Breast epithelium (tissue), 4 donors: ENCODE data around the gene ZNRF2. TPM values are rescaled to one million over a fixed set of nuclear protein-coding genes. Genes with fewer than 3 reads are reported as not detected.

ENCODE experiments used
- DNase-seq, 2 donors: peaks; one replicate each; pipeline ENCODE4 v3.0.0-alpha.2; 2019; ENCODE audit warnings: low spot score in 2 of 2
- H3K27ac ChIP-seq, 2 donors: fragments of 200-600 bp; sonication (generic) in 1 of 2; one replicate each; pipeline ENCODE4 v1.5.1; 2016 to 2019; ENCODE audit warnings: mild to moderate bottlenecking in 1 of 2
- H3K27me3 ChIP-seq, 2 donors: fragments of 200-600 bp; sonication (generic) in 1 of 2; one replicate each; pipeline versions ENCODE4 v1.5.1 to v1.6.0; 2017 to 2019; ENCODE audit warnings: control low read depth in 1 of 2, mild to moderate bottlenecking in 1 of 2
- H3K36me3 ChIP-seq: fragments of 200-600 bp; one replicate; pipeline ENCODE4 v1.5.1; 2019
- H3K4me1 ChIP-seq, 2 donors: fragments of 200-600 bp; sonication (generic); one replicate each; pipeline ENCODE4 v1.5.1; 2016 to 2019; ENCODE audit warnings: control low read depth in 1 of 2
- H3K4me3 ChIP-seq, 3 donors: fragments of 200-600 bp; sonication (generic); 1 replicate in 2 of 3; 2 replicates in 1 of 3; pipeline ENCODE4 v1.5.1; 2016 to 2019; ENCODE audit warnings: mild to moderate bottlenecking in 3 of 3, moderate library complexity in 2 of 3
- H3K9me3 ChIP-seq, 2 donors: fragments of 200-600 bp; sonication (generic) in 1 of 2; one replicate each; pipeline ENCODE4 v1.5.1; 2016 to 2019; ENCODE audit warnings: control low read depth in 1 of 2
- CTCF ChIP-seq, 3 donors: fragments of 450-650 bp; IDR thresholded peaks; one replicate each; pipeline ENCODE4 v1.5.1; 2016 to 2017; ENCODE audit warnings: antibody characterized with exemption in 3 of 3, mild to moderate bottlenecking in 3 of 3, moderate library complexity in 3 of 3
- POLR2A ChIP-seq: fragments of 450-650 bp; IDR thresholded peaks from one replicate; pipeline ENCODE4 v1.6.1; 2016; ENCODE audit warnings: antibody characterized with exemption, mild to moderate bottlenecking, moderate library complexity
- POLR2AphosphoS5 ChIP-seq, 3 donors: sonication (generic); formaldehyde crosslinking; IDR thresholded peaks; one replicate each; pipeline ENCODE4 v1.6.1; 2017; ENCODE audit warnings: antibody characterized with exemption in 3 of 3
- intact Hi-C: fragments of 100-400 bp; cut with DNase I; formaldehyde crosslinking; loops from one replicate; pipeline ENCODE4 v1.15.1; 2023; ENCODE audit warnings: low total_unique reads
- total RNA-seq, 3 donors: library from RNA; depleted of rRNA; stranded (reverse); fragments of >200 nt; gene quantifications; one replicate each; pipeline ENCODE4 v1.1.0, GENCODE V29; 2016

Gene ZNRF2
- total RNA-seq, 3 donors from 2014 or later = 18.9 to 56.8 (median 30.5) TPM

- TF ChIP-seq CTCF (IDR thresholded peaks at IDR 0.05) = no peak
- no peak for TF ChIP-seq POLR2A
- no peak for TF ChIP-seq POLR2AphosphoS5 (IDR thresholded peaks at IDR 0.05)
- DNase-seq = no peak
- intact Hi-C loops = no loop called here
- Histone ChIP-seq H3K9me3 (no peaks in the 10 kb centered on the region), H3K4me3 (no peak overlapping the region), H3K27me3 (no peaks in the 10 kb centered on the region), H3K27ac (no peak overlapping the region), H3K4me1 (no peaks in the 10 kb centered on the region), H3K36me3 (no peaks in the 10 kb centered on the region)
These were observed 29.4 kb downstream of the ZNRF2 start for GRCh38 chr7:30313793-30314192.

GRCh38 chr7:30315589-30315988 is 31.2 kb downstream of the ZNRF2 start:
- Histone ChIP-seq H3K9me3 (no peaks in the 10 kb centered on the region), H3K36me3 (no peaks in the 10 kb centered on the region), H3K4me3 (no peak overlapping the region), H3K4me1 (no peaks in the 10 kb centered on the region), H3K27me3 (no peaks in the 10 kb centered on the region), H3K27ac (no peak overlapping the region)
- DNase-seq = no peak
- intact Hi-C loops = no loop called here
- no peak for TF ChIP-seq CTCF (IDR thresholded peaks at IDR 0.05)
- no peak for TF ChIP-seq POLR2AphosphoS5 (IDR thresholded peaks at IDR 0.05)
- TF ChIP-seq POLR2A = no peak

GRCh38 chr7:30320392-30320791 is 36.0 kb downstream of the ZNRF2 start:
- Histone ChIP-seq H3K9me3 (no peaks in the 10 kb centered on the region), H3K4me3 (no peak overlapping the region), H3K4me1 (peaks cover 0 to 9% of the 10 kb centered on the region in 2 donors), H3K27ac (no peak overlapping the region), H3K36me3 (no peaks in the 10 kb centered on the region), H3K27me3 (no peaks in the 10 kb centered on the region)
- no peak for DNase-seq
- TF ChIP-seq POLR2AphosphoS5 (IDR thresholded peaks at IDR 0.05) (no peak), CTCF (IDR thresholded peaks at IDR 0.05) (no peak), POLR2A (no peak)
- intact Hi-C loops = no loop called here

GRCh38 chr7:30321089-30321881 is 36.9 kb downstream of the ZNRF2 start:
- Histone ChIP-seq H3K4me1 (peaks cover 0 to 9% of the 10 kb centered on the region in 2 donors), H3K4me3 (peak overlapping the region in 2 of 3 donors; percentile 21 to 43), H3K36me3 (no peaks in the 10 kb centered on the region), H3K27ac (peak overlapping the region in 1 of 2 donors; percentile 54), H3K27me3 (no peaks in the 10 kb centered on the region), H3K9me3 (no peaks in the 10 kb centered on the region)
- no peak for DNase-seq
- intact Hi-C loops = no loop called here
- TF ChIP-seq POLR2A (no peak), POLR2AphosphoS5 (IDR thresholded peaks at IDR 0.05) (no peak), CTCF (IDR thresholded peaks at IDR 0.05) (no peak)

GRCh38 chr7:30321882-30322192 is 37.4 kb downstream of the ZNRF2 start:
- intact Hi-C loops = no loop called here
- TF ChIP-seq CTCF (IDR thresholded peaks at IDR 0.05) = no peak
- H3K36me3 ChIP-seq = no peaks in the 10 kb centered on the region
- no peaks in the 10 kb centered on the region for H3K27me3 ChIP-seq
- DNase-seq = no peak
- peaks cover 0 to 9% of the 10 kb centered on the region in 2 donors for H3K4me1 ChIP-seq
- H3K9me3 ChIP-seq = no peaks in the 10 kb centered on the region
- H3K4me3 ChIP-seq = peak overlapping the region in 2 of 3 donors; percentile 21 to 43
- peak overlapping the region in 1 of 2 donors; percentile 54 for H3K27ac ChIP-seq
